Measurements from ENCODE around the gene GALNT13. TPM values are rescaled to one million over a fixed set of nuclear protein-coding genes. Genes with fewer than 3 reads are reported as not detected.

GALNT13 gene
- total and polyA plus RNA-seq, 2 experiments from 2014 or later, result 1.3 to 3.1 TPM

DNA sequence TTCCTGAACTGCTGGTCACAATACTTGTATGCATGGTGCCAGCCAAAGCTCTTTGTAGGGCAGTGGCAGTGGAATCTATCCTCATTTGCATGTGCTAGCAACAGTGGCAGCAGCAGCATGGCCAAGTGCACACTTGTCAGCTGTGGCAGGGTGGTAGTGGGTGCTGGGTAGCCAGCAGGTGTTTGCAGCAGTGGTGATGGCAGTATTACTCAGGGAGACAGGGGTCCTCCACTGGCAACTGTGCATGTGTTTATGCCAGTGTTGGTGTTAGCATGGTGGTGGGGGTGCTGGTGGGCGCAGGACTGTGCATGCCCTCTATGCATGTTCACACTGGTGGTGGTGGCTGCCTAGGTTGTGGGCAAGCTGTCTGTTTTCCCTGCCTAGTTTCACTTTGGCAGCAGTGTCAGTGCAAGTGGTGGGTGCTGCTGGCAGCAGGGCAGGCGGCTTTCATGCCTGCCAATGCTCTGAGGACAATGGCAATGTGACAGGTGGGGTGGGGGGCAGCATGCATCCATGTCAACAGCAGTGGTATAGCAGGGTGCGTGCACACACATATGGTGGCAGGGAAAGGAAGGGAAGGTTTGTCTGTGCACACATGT is 41.2 kb downstream of the GALNT13 start:
- TF ChIP-seq, protein P1, sequence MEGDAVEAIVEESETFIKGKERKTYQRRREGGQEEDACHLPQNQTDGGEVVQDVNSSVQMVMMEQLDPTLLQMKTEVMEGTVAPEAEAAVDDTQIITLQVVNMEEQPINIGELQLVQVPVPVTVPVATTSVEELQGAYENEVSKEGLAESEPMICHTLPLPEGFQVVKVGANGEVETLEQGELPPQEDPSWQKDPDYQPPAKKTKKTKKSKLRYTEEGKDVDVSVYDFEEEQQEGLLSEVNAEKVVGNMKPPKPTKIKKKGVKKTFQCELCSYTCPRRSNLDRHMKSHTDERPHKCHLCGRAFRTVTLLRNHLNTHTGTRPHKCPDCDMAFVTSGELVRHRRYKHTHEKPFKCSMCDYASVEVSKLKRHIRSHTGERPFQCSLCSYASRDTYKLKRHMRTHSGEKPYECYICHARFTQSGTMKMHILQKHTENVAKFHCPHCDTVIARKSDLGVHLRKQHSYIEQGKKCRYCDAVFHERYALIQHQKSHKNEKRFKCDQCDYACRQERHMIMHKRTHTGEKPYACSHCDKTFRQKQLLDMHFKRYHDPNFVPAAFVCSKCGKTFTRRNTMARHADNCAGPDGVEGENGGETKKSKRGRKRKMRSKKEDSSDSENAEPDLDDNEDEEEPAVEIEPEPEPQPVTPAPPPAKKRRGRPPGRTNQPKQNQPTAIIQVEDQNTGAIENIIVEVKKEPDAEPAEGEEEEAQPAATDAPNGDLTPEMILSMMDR (IDR thresholded peaks at IDR 0.05; ENCODE audit: low read depth, low read length), result no peak

DNA sequence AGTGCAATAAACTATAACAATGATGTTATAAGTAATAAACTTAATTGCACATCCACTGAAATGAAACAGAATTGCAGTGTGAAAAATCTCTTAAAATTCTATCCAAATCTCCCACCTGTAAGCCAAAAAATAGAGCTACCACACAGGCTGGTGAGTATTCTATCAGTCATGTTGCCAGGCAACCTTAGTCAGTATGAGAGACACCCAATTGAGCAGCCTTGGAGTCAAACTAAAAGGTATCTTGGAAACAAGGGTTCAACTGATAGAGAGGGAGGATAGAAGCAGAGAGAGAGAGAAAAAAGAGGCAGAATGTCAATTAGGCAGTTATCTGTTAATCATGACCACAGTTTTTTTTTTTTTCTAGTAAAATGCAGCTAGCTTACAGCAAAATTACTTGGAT is 45.8 kb downstream of the GALNT13 start:
- H3K4me3 ChIP-seq, result no peak overlapping the region
- no peak overlapping the region for H3K27ac ChIP-seq
- no peaks in the 10 kb centered on the region for H3K9me3 ChIP-seq (ENCODE audit: low read depth)
- no peaks in the 10 kb centered on the region for H3K27me3 ChIP-seq
- no peaks in the 10 kb centered on the region for H3K4me1 ChIP-seq (ENCODE audit: low read depth)
- no peak for DNase-seq (ENCODE audit: low read depth in 1 of 2, low spot score in 1 of 2)
- TF ChIP-seq, protein P1 (IDR thresholded peaks at IDR 0.05; ENCODE audit: low read depth, low read length), result no peak
- no peaks in the 10 kb centered on the region for H3K36me3 ChIP-seq

More for the DNA sequence above, 41.2 kb downstream of the GALNT13 start:
- Histone ChIP-seq H3K27ac (no peak overlapping the region), H3K36me3 (no peaks in the 10 kb centered on the region), H3K9me3 (ENCODE audit: low read depth) (no peaks in the 10 kb centered on the region), H3K4me1 (ENCODE audit: low read depth) (no peaks in the 10 kb centered on the region), H3K27me3 (no peaks in the 10 kb centered on the region), H3K4me3 (no peak overlapping the region)
- DNase-seq (ENCODE audit: low read depth in 1 of 2, low spot score in 1 of 2), result no peak

DNA sequence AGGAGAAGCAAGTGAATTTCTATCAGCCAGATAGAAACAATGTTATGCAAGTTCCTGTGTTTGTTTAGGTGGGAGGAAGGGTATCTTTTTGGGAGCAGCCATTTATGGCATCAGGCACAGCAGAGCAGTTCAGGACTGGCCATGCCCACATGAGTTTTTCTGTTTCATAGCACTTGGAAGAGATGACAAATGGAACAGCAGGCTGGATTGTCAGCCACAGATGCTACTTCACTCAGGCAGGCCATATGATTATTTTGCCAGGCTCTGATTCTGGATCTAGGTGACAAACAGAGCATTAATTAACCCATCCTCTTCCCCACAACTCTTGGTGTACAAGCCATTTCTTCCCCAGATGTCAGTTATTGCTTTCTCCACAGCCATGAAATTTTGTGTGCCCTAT is 63.8 kb downstream of the GALNT13 start:
- H3K27ac ChIP-seq, result no peak overlapping the region
- no peaks in the 10 kb centered on the region for H3K9me3 ChIP-seq (ENCODE audit: low read depth)
- DNase-seq (ENCODE audit: low read depth in 1 of 2, low spot score in 1 of 2), result no peak
- H3K36me3 ChIP-seq, result no peaks in the 10 kb centered on the region
- TF ChIP-seq, protein P1 (IDR thresholded peaks at IDR 0.05; ENCODE audit: low read depth, low read length), result no peak
- no peaks in the 10 kb centered on the region for H3K27me3 ChIP-seq
- no peaks in the 10 kb centered on the region for H3K4me1 ChIP-seq (ENCODE audit: low read depth)
- no peak overlapping the region for H3K4me3 ChIP-seq

DNA sequence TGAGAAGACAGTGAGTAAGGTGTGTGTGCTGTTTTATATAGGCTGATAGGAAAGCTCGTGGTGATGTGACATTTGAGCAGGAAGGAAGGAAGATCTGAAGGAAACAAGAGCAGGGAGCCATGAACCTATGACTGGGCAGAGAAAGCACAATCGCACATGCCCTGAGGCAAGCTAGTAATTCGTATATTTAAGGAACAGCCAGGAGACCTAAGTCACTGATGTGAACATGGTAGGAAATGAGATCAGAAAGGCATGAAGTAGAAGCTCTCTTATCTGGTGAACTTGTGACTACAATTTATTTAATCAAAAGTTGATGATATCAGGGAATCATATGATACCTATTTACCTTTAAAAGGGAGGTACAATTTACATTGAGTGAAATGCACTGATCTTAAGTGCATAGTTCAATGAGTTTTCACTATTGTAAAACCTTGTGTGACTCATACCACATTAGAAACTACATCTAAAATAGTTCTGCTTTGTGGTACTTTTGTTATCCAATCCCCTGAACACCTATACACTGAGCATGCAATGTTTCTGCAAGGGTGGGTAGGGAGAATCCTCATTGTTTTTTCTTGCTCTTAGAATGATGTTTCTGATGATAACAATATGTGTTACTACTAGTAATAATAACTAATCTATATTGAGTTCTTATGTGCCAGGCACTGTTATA is 67.5 kb downstream of the GALNT13 start:
- Histone ChIP-seq H3K36me3 (no peaks in the 10 kb centered on the region), H3K27me3 (no peaks in the 10 kb centered on the region), H3K4me1 (ENCODE audit: low read depth) (peaks cover 4% of the 10 kb centered on the region), H3K4me3 (no peak overlapping the region), H3K27ac (no peak overlapping the region), H3K9me3 (ENCODE audit: low read depth) (no peaks in the 10 kb centered on the region)
- no peak for DNase-seq (ENCODE audit: low read depth in 1 of 2, low spot score in 1 of 2)
- TF ChIP-seq, protein P1 (IDR thresholded peaks at IDR 0.05; ENCODE audit: low read depth, low read length), result no peak

DNA sequence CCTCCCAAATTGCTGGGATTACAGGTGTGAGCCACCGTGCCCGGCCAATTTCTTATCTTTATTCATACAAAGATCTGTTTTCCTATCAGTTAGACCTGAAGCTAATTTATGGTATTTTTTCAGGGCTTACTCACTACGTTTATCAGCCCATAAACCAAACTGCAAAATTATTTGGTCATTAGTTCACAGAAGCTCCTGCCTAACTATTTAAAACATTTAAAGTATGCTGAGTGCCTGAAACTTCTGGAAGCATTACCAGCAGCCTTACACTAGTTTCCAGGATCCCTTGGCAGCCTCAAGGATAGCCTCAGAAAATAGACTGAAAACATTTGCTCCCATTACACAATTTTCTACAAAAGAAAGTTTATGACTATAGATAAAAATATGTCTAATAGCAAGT is 68.8 kb downstream of the GALNT13 start:
- TF ChIP-seq, protein P1 (IDR thresholded peaks at IDR 0.05; ENCODE audit: low read depth, low read length), result no peak
- H3K27ac ChIP-seq, result no peak overlapping the region
- no peak overlapping the region for H3K4me3 ChIP-seq
- no peaks in the 10 kb centered on the region for H3K36me3 ChIP-seq
- no peaks in the 10 kb centered on the region for H3K27me3 ChIP-seq
- H3K9me3 ChIP-seq (ENCODE audit: low read depth), result no peaks in the 10 kb centered on the region
- DNase-seq (ENCODE audit: low read depth in 1 of 2, low spot score in 1 of 2), result peak; percentile 16 to 41
- peaks cover 4% of the 10 kb centered on the region for H3K4me1 ChIP-seq (ENCODE audit: low read depth)

All from cardiac muscle cell (in vitro differentiated cells and primary cell).